ENCODE results near the gene BEST4. TPM values are rescaled to one million over a fixed set of nuclear protein-coding genes. Genes with fewer than 3 reads are reported as not detected.

The BEST4 gene
- total and polyA plus RNA-seq, 2 of the 13 experiments (the other 11 are each of a cell fraction or from before 2014, with no cell fraction given): 0.77 to 1.4 TPM

- TF ChIP-seq, protein P1, sequence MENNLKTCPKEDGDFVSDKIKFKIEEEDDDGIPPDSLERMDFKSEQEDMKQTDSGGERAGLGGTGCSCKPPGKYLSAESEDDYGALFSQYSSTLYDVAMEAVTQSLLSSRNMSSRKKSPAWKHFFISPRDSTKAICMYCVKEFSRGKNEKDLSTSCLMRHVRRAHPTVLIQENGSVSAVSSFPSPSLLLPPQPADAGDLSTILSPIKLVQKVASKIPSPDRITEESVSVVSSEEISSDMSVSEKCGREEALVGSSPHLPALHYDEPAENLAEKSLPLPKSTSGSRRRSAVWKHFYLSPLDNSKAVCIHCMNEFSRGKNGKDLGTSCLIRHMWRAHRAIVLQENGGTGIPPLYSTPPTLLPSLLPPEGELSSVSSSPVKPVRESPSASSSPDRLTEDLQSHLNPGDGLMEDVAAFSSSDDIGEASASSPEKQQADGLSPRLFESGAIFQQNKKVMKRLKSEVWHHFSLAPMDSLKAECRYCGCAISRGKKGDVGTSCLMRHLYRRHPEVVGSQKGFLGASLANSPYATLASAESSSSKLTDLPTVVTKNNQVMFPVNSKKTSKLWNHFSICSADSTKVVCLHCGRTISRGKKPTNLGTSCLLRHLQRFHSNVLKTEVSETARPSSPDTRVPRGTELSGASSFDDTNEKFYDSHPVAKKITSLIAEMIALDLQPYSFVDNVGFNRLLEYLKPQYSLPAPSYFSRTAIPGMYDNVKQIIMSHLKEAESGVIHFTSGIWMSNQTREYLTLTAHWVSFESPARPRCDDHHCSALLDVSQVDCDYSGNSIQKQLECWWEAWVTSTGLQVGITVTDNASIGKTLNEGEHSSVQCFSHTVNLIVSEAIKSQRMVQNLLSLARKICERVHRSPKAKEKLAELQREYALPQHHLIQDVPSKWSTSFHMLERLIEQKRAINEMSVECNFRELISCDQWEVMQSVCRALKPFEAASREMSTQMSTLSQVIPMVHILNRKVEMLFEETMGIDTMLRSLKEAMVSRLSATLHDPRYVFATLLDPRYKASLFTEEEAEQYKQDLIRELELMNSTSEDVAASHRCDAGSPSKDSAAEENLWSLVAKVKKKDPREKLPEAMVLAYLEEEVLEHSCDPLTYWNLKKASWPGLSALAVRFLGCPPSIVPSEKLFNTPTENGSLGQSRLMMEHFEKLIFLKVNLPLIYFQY (CRISPR knock-in tag; IDR thresholded peaks at IDR 0.05; ENCODE audit: borderline replicate concordance): 0 out of 2 replicates have a peak, but pooled peaks have one; percentile 44
- TF ChIP-seq PHF20 (CRISPR knock-in tag; IDR thresholded peaks at IDR 0.05) (peak; percentile 66; the same call in 1 of the 2 replicates), ZNF124 (CRISPR knock-in tag; IDR thresholded peaks at IDR 0.05) (peak; percentile 84; the same call in 1 of the 2 replicates), ZNF562 (CRISPR knock-in tag; IDR thresholded peaks at IDR 0.05; ENCODE audit: borderline replicate concordance) (peak; percentile 89), SRSF1 (optimal IDR thresholded peaks at IDR 0.05; ENCODE audit: low read depth, low read length) (no peak), ARID5B (CRISPR knock-in tag; IDR thresholded peaks at IDR 0.05) (peak; percentile 36; the same call in 1 of the 2 replicates), SOX5 (CRISPR knock-in tag; IDR thresholded peaks at IDR 0.05; ENCODE audit: borderline replicate concordance) (peak; percentile 54; the same call in 1 of the 2 replicates), KMT2B (CRISPR knock-in tag; IDR thresholded peaks at IDR 0.05) (no peak; the same call in none of the 2 replicates), TEAD3 (CRISPR knock-in tag; optimal IDR thresholded peaks at IDR 0.05; ENCODE audit: borderline replicate concordance) (peak; percentile 68), KLF11 (CRISPR knock-in tag; IDR thresholded peaks at IDR 0.05) (no peak; the same call in 1 of the 2 replicates), NCOA1 (CRISPR knock-in tag; IDR thresholded peaks at IDR 0.05) (no peak), ZNF326 (CRISPR knock-in tag; IDR thresholded peaks at IDR 0.05; ENCODE audit: borderline replicate concordance) (no peak), JARID2 (CRISPR knock-in tag; IDR thresholded peaks at IDR 0.05; ENCODE audit: insufficient replicate concordance) (peak; percentile 44), ELF1 (CRISPR knock-in tag; IDR thresholded peaks at IDR 0.05) (peak; percentile 82)
- TF ChIP-seq, protein P2, sequence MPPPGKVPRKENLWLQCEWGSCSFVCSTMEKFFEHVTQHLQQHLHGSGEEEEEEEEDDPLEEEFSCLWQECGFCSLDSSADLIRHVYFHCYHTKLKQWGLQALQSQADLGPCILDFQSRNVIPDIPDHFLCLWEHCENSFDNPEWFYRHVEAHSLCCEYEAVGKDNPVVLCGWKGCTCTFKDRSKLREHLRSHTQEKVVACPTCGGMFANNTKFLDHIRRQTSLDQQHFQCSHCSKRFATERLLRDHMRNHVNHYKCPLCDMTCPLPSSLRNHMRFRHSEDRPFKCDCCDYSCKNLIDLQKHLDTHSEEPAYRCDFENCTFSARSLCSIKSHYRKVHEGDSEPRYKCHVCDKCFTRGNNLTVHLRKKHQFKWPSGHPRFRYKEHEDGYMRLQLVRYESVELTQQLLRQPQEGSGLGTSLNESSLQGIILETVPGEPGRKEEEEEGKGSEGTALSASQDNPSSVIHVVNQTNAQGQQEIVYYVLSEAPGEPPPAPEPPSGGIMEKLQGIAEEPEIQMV (CRISPR knock-in tag; IDR thresholded peaks at IDR 0.05; ENCODE audit: low read depth): 0 out of 2 replicates have a peak, but pooled peaks have one; percentile 17
- TF ChIP-seq, protein P3, sequence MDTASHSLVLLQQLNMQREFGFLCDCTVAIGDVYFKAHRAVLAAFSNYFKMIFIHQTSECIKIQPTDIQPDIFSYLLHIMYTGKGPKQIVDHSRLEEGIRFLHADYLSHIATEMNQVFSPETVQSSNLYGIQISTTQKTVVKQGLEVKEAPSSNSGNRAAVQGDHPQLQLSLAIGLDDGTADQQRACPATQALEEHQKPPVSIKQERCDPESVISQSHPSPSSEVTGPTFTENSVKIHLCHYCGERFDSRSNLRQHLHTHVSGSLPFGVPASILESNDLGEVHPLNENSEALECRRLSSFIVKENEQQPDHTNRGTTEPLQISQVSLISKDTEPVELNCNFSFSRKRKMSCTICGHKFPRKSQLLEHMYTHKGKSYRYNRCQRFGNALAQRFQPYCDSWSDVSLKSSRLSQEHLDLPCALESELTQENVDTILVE (CRISPR knock-in tag; IDR thresholded peaks at IDR 0.05): peak; percentile 82
- TF ChIP-seq, protein P4, sequence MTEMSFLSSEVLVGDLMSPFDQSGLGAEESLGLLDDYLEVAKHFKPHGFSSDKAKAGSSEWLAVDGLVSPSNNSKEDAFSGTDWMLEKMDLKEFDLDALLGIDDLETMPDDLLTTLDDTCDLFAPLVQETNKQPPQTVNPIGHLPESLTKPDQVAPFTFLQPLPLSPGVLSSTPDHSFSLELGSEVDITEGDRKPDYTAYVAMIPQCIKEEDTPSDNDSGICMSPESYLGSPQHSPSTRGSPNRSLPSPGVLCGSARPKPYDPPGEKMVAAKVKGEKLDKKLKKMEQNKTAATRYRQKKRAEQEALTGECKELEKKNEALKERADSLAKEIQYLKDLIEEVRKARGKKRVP (CRISPR knock-in tag; IDR thresholded peaks at IDR 0.05): peak; percentile 68 to 76; a peak in 2 of 4 replicates
Observed at GRCh38 chr1:44819608-44820327, 31.8 kb upstream of the BEST4 start (continued).

Measured in HepG2 (cell line).